Skin epidermis (tissue), 12 donors: ENCODE measurements around the gene VCAM1.
A peak's percentile ranks its signal among the peaks of the same experiment; 100 is the strongest.
"Not testable (repeated sequence)": the region's sequence is repeated elsewhere in the genome, so short reads cannot be mapped to it uniquely, and the experiment has no call there.

ENCODE experiments used
- H3K27ac ChIP-seq, 21 experiments: fragments of 200-600 bp; sonication (generic) in 11 of 21; one replicate each; pipeline ENCODE4 v1.5.0; 2020; ENCODE audit warnings: mild to moderate bottlenecking in 3 of 21, inconsistent platforms in 2 of 21, moderate library complexity in 2 of 21
- H3K4me3 ChIP-seq, 7 experiments: fragments of 200-600 bp; sonication (generic) in 2 of 7; one replicate each; pipeline ENCODE4 v1.5.0; 2020; ENCODE audit warnings: inconsistent platforms in 2 of 7, mild to moderate bottlenecking in 2 of 7, moderate library complexity in 1 of 7

The VCAM1 gene

DNA sequence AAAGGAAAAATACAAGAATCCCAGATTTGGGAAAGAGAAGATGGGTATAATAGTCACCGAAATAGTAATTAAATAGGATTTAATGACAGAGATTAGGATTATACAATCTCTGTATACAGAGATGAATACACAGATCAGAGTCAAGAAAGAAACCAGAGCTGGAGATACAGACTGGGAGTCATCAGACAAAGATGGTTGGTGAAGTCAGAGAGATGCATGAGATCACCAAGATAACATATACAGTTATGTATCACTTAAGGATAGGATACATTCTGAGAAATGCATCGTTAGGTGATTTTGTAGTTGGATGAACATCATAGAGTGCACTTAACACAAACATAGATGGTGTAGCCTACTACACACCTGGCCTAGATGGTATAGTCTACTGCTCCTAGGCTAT is 49.8 kb downstream of the VCAM1 start:
- H3K4me3 ChIP-seq, result no peak overlapping the region
- H3K27ac ChIP-seq, result no peak overlapping the region

DNA sequence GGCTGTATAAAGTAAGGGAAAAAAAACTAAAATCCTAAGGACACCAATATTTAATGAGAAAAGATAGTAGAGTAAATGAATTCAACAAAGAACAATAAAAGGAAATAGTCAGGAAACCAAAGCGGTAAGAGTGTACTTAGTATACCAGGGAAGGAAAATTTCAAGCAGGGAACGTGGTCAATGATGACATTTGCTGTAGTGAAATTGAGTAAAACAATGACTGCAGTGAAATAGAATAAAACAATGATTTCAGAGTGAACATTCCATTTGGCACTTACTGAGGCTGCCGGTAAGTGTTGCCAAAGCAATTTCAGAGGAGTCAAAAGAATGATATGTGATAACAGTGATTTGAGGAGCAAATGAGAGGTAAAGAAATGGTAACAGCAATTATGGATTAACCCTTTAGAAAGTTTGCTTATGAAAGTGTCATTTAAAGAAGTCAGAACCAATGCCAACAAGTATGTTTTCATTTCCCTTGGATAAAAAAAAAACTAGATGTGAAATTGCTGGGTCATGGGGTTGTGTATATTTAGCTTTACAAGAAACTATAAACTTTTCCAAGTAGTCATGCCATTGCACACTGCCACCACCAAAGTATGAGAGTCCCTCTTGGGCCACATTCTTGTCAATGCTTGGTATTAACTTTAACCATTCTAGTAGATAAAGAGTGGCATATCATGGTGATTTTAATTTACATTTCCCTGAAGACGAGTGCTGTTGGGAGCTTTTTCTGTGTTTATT is 50.5 kb downstream of the VCAM1 start:
- H3K27ac ChIP-seq, result no peak overlapping the region
- no peak overlapping the region for H3K4me3 ChIP-seq

DNA sequence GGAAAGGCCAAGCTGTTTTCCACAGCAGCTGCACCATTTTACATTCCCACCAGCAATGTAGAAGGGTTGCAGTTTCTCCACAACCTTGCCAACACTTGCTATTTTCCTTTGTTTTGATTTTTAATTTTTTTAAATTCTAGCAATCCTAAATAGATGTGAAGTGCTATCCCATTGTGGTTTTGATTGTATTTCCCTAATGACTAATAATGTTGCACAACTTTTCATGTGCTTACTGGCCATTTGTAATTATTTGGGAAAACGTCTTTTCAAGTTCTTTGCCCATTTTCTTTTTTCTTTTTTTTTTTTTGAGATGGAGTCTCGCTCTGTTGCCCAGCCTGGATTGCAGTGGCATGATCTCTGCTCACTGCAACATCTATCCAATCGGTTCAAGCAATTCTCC is 53.9 kb downstream of the VCAM1 start:
- no peak overlapping the region for H3K4me3 ChIP-seq
- no peak overlapping the region for H3K27ac ChIP-seq

DNA sequence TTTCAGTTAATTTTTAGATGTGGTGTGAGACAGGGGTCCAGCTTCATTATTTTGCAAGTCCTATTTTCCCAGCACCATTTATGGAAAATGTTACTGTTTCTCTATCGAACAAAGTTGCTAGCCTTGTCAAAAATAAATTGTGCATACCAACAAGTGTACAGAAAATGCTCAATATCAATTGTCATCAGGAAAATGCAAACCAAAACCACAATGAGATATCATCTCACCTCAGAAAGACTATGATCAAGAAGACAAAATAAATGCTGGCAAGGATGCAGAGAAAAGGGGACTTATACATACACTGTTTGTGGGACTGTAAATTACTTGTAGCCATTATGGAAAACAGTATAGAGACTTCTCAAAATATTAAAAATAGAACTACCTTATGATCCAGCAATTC is 54.8 kb downstream of the VCAM1 start:
- Histone ChIP-seq H3K4me3 (no peak overlapping the region), H3K27ac (no peak overlapping the region)

DNA sequence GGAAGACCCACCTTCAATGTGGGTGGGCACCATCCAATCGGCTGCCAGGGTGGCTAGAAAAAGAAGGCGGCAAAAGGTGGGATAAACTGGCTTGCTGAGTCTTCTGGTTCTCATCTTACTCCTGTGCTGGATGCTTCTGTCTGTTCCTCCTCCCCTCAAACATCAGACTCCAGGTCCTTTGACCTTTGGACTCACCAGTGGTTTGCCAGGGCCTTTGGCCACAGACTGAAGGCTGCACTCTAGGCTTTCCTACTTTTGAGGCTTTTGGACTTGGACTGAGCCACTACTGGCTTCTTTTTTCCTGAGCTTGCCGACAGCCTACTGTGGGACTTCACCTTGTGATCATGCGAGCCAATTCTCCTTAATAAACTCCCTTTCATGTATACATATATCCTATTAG is 55.9 kb downstream of the VCAM1 start:
- H3K4me3 ChIP-seq, result no peak overlapping the region
- no peak overlapping the region for H3K27ac ChIP-seq

DNA sequence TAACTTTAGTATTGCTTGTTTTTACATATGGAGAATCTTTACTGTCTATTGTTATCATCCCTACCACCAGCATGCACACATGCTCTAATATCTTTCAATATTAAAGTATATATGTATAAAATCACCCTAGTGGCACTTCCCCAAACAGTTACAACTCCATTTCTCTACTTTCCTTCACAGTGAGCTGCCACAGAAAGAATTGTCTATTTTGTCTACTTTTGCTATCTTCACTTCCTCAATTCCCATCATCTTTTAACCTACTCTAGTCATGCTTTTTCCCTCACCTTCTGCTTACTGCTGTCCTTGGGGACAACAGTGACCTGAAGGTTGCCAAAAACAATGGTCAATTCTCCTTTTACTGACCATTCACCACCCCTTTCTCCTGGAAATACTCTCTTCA is 59.2 kb downstream of the VCAM1 start:
- H3K4me3 ChIP-seq, result no peak overlapping the region
- no peak overlapping the region for H3K27ac ChIP-seq

DNA sequence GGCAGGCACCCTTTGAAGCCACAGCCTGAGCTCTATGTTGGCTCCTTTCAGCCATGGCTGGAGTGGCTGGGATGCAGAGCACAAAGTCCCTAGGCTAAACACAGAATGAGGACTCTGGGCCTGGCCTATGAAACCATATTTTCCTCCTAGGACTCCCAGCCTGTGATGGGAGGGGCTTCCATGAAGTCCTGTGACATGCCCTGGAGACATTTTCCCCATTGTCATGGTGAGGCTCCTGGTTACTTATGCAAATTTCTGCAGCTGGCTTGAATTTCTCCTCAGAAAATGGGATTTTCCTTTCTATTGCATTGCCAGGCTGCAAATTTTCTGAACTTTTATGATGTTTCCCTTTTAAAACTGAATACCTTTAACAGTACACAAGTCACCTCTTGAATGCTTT is 61.3 kb downstream of the VCAM1 start:
- no peak overlapping the region for H3K27ac ChIP-seq
- no peak overlapping the region for H3K4me3 ChIP-seq

DNA sequence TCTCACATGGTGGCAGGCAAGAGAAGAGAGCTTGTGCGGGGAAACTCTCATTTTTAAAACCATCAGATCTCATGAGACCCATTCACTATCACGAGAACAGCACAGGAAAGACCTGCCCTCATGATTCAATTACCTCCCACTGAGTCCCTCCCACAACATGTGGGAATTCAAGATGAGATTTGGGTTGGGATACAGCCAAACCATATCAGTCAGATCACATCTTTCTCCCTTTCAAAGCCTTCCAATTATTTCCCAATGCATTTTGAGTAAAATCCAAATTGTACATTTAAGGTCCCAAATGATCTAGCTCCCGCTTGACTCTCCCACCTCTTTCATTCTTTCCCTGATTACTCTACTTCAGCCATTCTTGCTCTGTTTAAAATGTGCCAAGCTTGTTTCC is 62.2 kb downstream of the VCAM1 start:
- not testable (repeated sequence) for H3K4me3 ChIP-seq, H3K27ac ChIP-seq

DNA sequence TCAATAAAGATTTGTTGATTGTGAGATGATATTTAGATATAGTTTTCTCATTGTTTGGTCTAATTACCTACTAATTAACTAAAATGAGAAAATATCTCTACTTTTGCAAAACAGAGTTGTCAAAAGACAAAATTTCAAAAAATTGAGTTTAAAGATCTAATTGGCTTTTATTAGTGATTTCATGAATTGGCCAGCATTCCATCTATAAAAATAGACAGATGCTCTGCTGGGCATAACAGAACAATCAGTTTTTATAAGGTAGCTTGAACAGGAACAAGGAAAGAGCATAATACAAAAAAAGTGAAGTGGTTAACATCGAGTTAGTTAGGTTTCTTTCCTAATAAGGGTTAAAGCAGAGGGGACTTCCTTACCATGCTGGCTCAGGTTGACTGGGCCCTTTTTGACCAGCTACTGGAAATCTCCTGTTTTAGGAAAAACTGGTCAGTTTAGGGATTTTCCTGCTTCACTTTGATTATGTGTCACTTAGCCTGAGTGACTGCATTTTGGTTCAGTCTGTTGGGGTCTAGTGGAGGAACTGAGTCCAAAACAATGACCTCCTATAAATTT is 63.0 kb downstream of the VCAM1 start:
- Histone ChIP-seq H3K27ac (no peak overlapping the region), H3K4me3 (no peak overlapping the region)

DNA sequence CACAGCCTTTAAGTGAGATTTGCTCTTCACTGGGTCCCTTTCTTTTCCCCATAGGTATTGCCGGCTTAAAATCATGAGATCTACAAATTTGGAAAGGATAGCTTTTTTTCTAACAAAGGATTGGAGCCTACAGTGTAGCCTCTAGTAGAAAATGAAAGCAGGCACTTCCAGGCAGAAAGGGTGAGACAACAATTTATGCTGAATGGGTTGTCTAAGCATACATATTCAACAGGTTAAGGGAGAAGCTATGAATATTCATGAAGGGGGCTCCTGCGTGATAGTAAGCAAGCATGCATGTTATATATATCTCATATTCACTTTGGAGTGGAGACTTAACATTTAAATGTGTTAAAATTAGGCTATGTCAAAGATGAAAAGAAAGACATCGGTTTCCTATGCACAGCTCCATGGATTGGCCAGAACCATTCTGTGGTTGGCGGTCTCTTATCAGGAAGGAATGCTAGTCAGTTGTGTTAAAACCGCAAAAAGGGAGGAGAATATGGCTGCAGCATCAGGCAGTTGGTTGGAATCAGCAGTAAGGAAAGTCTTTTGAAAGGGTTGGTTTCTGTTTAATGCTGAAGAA is 66.0 kb downstream of the VCAM1 start:
- peak overlapping the region in 1 of 21 experiments; percentile 14 for H3K27ac ChIP-seq
- H3K4me3 ChIP-seq, result no peak overlapping the region

DNA sequence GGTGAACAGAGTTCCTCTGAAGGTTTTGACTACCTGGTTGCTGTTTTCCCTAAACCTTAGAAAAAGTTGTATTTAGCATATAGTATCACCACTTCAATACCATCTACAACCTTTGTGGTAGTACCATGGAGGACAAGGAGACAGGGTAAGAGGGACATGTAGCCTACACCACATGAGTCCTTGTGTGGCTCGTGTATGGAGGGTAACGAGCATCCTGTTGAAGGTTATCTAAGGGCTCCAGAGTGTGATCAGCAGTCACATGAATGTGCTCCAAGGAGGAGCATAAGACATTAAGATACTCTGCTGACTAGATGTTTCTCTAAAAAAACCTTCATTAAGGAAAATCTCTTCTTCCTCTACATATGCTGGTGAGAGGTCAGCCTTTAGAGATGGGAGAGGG is 67.3 kb downstream of the VCAM1 start:
- H3K27ac ChIP-seq, result no peak overlapping the region
- H3K4me3 ChIP-seq, result no peak overlapping the region
